ENCODE measurements around the gene GABRB1.

- TF ChIP-seq CTCF (IDR thresholded peaks at IDR 0.05) = no peak
- no peak for TF ChIP-seq POLR2A (IDR thresholded peaks at IDR 0.05)
Measured at GRCh38 chr4:47068986-47069385, 37.6 kb downstream of the GABRB1 start.

Data from right lobe of liver (tissue), 4 donors.